Vagina (tissue), 2 donors: Measurements from ENCODE around the gene TTC1. TPM values are rescaled to one million over a fixed set of nuclear protein-coding genes. Genes with fewer than 3 reads are reported as not detected.

ENCODE experiments used
- DNase-seq, 2 donors: peaks; one replicate each; pipeline ENCODE4 v3.0.0-alpha.2; 2017; ENCODE audit errors: extremely low spot score in 2 of 2
- H3K27ac ChIP-seq: fragments of 200-600 bp; sonication (generic); one replicate; pipeline ENCODE4 v1.5.1; 2019
- H3K27me3 ChIP-seq: fragments of 200-600 bp; sonication (generic); one replicate; pipeline ENCODE4 v1.5.1; 2019
- H3K36me3 ChIP-seq, 2 donors: fragments of 200-600 bp; sonication (generic); one replicate each; pipeline ENCODE4 v1.5.1; 2017 to 2019
- H3K4me1 ChIP-seq: fragments of 200-600 bp; sonication (generic); one replicate; pipeline ENCODE4 v1.5.1; 2019
- H3K4me3 ChIP-seq, 2 donors: fragments of 200-600 bp; sonication (generic); 1 replicate in 1 of 2; 2 replicates in 1 of 2; pipeline ENCODE4 v1.5.1; 2016 to 2019
- H3K9me3 ChIP-seq: fragments of 200-600 bp; sonication (generic); one replicate; pipeline ENCODE4 v1.5.1; 2019
- CTCF ChIP-seq, 3 experiments: fragments of 450-650 bp in 2 of 3; fragments of 200-600 bp in 1 of 3; sonication (generic) in 1 of 3; IDR thresholded peaks; one replicate each; pipeline ENCODE4 v1.5.1; 2017 to 2019; ENCODE audit warnings: antibody characterized with exemption in 3 of 3, mild to moderate bottlenecking in 2 of 3, moderate library complexity in 2 of 3
- POLR2A ChIP-seq, 2 donors: fragments of 450-650 bp; IDR thresholded peaks; one replicate each; pipeline ENCODE4 v1.6.1; 2017; ENCODE audit warnings: antibody characterized with exemption in 2 of 2, mild to moderate bottlenecking in 2 of 2, moderate library complexity in 2 of 2
- POLR2AphosphoS5 ChIP-seq, 2 donors: sonication (generic); formaldehyde crosslinking; IDR thresholded peaks; one replicate each; pipeline ENCODE4 v1.9.0; 2017; ENCODE audit warnings: antibody characterized with exemption in 2 of 2, mild to moderate bottlenecking in 2 of 2, low read depth in 1 of 2; ENCODE audit not compliant: insufficient read depth in 1 of 2
- intact Hi-C: fragments of 100-400 bp; cut with DNase I; formaldehyde crosslinking; loops from one replicate; pipeline ENCODE4 v1.15.1; 2023
- total RNA-seq: library from RNA; depleted of rRNA; stranded (reverse); fragments of >200 nt; gene quantifications from one replicate; pipeline ENCODE4 v1.2.3, GENCODE V29; 2016

Gene TTC1
- total RNA-seq, 1 donor from 2014 or later: 29.7 TPM

GRCh38 chr5:159982421-159983173 lies 26.3 kb upstream of the TTC1 start:
- intact Hi-C loops: no loop called here
- H3K4me1 ChIP-seq: peaks cover 9% of the 10 kb centered on the region
- H3K4me3 ChIP-seq: no peak overlapping the region
- TF ChIP-seq POLR2A (IDR thresholded peaks at IDR 0.05): no peak
- no peak for TF ChIP-seq POLR2AphosphoS5 (IDR thresholded peaks at IDR 0.05; ENCODE audit: insufficient read depth in 1 of 2, low read depth in 1 of 2)
- TF ChIP-seq CTCF (IDR thresholded peaks at IDR 0.05): no peak
- no peaks in the 10 kb centered on the region for H3K36me3 ChIP-seq
- H3K27me3 ChIP-seq: no peaks in the 10 kb centered on the region
- no peaks in the 10 kb centered on the region for H3K9me3 ChIP-seq
- no peak overlapping the region for H3K27ac ChIP-seq
- no peak for DNase-seq

- DNase-seq: no peak
- Histone ChIP-seq H3K4me1 (peaks cover 9% of the 10 kb centered on the region), H3K27ac (no peak overlapping the region), H3K27me3 (no peaks in the 10 kb centered on the region), H3K9me3 (no peaks in the 10 kb centered on the region), H3K36me3 (no peaks in the 10 kb centered on the region), H3K4me3 (peak overlapping the region; percentile 34 to 54)
- intact Hi-C loops: no loop called here
- TF ChIP-seq POLR2AphosphoS5 (IDR thresholded peaks at IDR 0.05; ENCODE audit: insufficient read depth in 1 of 2, low read depth in 1 of 2) (peak in 1 of 2 donors; percentile 36), POLR2A (IDR thresholded peaks at IDR 0.05) (no peak), CTCF (IDR thresholded peaks at IDR 0.05) (peak in 2 of 3 experiments; percentile 23 to 45)
Observed at GRCh38 chr5:159987031-159987674, 21.8 kb upstream of the TTC1 start.

- TF ChIP-seq CTCF (IDR thresholded peaks at IDR 0.05): no peak
- no peak for TF ChIP-seq POLR2AphosphoS5 (IDR thresholded peaks at IDR 0.05; ENCODE audit: insufficient read depth in 1 of 2, low read depth in 1 of 2)
- TF ChIP-seq POLR2A (IDR thresholded peaks at IDR 0.05): no peak
- Histone ChIP-seq H3K4me3 (no peak overlapping the region), H3K27me3 (no peaks in the 10 kb centered on the region), H3K4me1 (peaks cover 9% of the 10 kb centered on the region), H3K27ac (no peak overlapping the region), H3K9me3 (peaks cover 7% of the 10 kb centered on the region), H3K36me3 (no peaks in the 10 kb centered on the region)
- no peak for DNase-seq
- intact Hi-C loops: no loop called here
Observed at GRCh38 chr5:159990506-159990905, 18.4 kb upstream of the TTC1 start.

- no peak overlapping the region for H3K27ac ChIP-seq
- intact Hi-C loops: no loop called here
- no peaks in the 10 kb centered on the region for H3K4me1 ChIP-seq
- H3K9me3 ChIP-seq: peaks cover 7% of the 10 kb centered on the region
- H3K27me3 ChIP-seq: no peaks in the 10 kb centered on the region
- DNase-seq: no peak
- H3K36me3 ChIP-seq: no peaks in the 10 kb centered on the region
- H3K4me3 ChIP-seq: no peak overlapping the region
- TF ChIP-seq POLR2AphosphoS5 (IDR thresholded peaks at IDR 0.05; ENCODE audit: insufficient read depth in 1 of 2, low read depth in 1 of 2): no peak
- no peak for TF ChIP-seq CTCF (IDR thresholded peaks at IDR 0.05)
- no peak for TF ChIP-seq POLR2A (IDR thresholded peaks at IDR 0.05)
Observed at GRCh38 chr5:159992566-159992965, 16.4 kb upstream of the TTC1 start.

GRCh38 chr5:159993194-159993593 lies 15.7 kb upstream of the TTC1 start:
- Histone ChIP-seq H3K27me3 (no peaks in the 10 kb centered on the region), H3K9me3 (peaks cover 7% of the 10 kb centered on the region), H3K4me1 (no peaks in the 10 kb centered on the region), H3K4me3 (no peak overlapping the region), H3K27ac (no peak overlapping the region), H3K36me3 (no peaks in the 10 kb centered on the region)
- intact Hi-C loops: no loop called here
- peak in 1 of 2 donors; percentile 31 for DNase-seq
- no peak for TF ChIP-seq POLR2AphosphoS5 (IDR thresholded peaks at IDR 0.05; ENCODE audit: insufficient read depth in 1 of 2, low read depth in 1 of 2)
- no peak for TF ChIP-seq CTCF (IDR thresholded peaks at IDR 0.05)
- no peak for TF ChIP-seq POLR2A (IDR thresholded peaks at IDR 0.05)
